Cardiac septum (tissue), 1 donor: ENCODE measurements around the gene MAPK14. TPM values are rescaled to one million over a fixed set of nuclear protein-coding genes. Genes with fewer than 3 reads are reported as not detected.
"Not testable (repeated sequence)": the region's sequence is repeated elsewhere in the genome, so short reads cannot be mapped to it uniquely, and the experiment has no call there.

Experiments used
- DNase-seq: peaks from one replicate; pipeline ENCODE4 v3.0.0-alpha.2; 2020; ENCODE audit warnings: low spot score
- intact Hi-C: fragments of 100-400 bp; cut with DNase I; formaldehyde crosslinking; loops from one replicate; pipeline ENCODE4 v1.14.0; 2022
- total RNA-seq: library from RNA; stranded (reverse); fragmentation: NEBNext Ultra II Directional; extraction: Animal tissue kit (Norgen Biotek cat#: 25700); gene quantifications from one replicate; pipeline ENCODE4 v1.2.1, GENCODE V29; 2021
- donor health status: DM: no; HTN: no; CAD: no.

MAPK14 gene
- total RNA-seq, 1 donor from 2014 or later = 25.6 TPM

DNA sequence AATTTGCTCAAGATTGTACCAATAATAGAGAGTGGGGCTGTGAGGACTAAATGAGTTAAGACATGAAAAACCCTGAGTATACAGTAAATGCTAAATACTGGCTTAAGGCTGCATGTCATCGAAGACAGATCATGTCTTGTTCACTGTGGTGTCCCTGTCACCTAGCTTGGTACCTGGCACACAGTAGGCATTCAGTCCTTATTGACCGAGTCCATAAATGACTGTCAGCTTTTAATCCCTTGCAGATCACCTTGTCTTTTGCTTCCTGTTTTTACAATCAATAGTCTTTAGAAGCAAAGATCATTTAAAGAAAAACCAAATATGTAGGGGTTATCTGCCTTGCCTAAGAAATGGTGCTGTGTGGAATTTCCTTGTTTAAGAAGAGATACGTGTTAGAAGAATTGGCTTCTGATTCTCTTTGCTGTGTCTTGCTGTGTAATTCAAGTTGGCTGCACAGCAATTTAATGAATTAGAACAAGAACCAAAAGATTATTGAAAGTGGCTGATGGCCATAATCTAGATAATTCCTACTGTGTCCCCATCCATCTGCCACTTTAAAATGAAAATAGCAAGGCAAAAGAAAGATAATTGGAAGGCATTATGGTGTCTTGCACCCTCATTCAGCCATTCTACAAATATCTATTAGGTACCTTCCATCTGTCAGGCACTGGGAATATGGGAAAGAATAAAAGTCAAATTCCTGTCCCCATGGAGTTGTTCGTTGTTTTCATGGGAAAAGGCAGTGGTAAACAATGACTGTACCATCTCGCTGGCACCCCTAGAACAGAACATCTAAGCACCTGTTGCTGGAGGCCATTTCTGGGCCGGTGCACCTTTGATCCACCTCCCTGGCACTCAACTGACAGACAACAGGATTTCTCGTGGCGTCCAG, 90.3 kb downstream of the MAPK14 start:
- DNase-seq = no peak

GRCh38 chr6:36118550-36119107, 91.0 kb downstream of the MAPK14 start:
- intact Hi-C loops = no loop called here
- peak; percentile 84 for DNase-seq

More for the DNA sequence above, 90.3 kb downstream of the MAPK14 start:
- intact Hi-C loops = no loop called here

DNA sequence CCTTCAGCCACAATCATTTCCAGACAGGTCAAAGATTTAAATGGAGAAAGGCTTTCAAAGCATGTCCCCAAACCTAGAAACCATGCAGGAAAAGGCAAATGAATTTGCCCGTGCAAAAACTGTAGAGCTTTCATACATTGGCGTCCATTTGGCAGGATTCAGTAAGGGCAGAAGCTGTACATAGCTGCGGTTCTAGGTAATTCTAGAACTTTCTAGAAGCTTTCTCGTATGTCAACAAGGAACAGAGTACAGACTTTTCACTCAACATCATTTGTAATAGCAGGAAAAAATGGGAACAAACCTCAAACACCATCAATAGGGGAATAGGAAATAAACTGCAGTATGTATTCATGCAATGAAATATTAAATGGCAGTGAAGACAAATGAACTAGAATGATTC, 91.6 kb downstream of the MAPK14 start:
- no peak for DNase-seq
- intact Hi-C loops = no loop called here

DNA sequence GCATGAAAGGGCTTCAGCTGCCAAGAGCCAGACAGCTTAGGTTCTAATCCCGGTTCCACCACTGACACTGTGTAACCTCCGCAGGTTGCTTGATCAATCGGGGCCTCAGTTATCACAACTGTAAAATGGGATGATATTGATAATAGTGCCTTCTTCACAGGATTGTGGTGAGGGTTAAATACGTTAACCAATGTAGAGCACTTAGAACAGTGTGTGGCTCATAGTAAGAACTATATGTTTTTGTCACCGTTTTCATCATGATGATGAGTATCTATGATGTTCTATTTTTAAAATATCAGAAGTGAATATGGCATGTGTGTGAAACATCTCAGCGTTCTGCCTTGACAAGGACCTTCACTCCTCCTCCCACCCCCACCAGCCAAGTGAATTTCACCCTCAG, 92.4 kb downstream of the MAPK14 start:
- DNase-seq = no peak
- intact Hi-C loops = loop anchor here (5.0 kb wide), 2 partner anchors 77 to 237 kb away; partner anchors contain the start of gene BRPF3

- no peak for DNase-seq
- intact Hi-C loops = loop anchor here (5.0 kb wide), 2 partner anchors 77 to 237 kb away; partner anchors contain the start of gene BRPF3
These were observed 92.9 kb downstream of the MAPK14 start for GRCh38 chr6:36120539-36120938.

GRCh38 chr6:36120979-36121786, 93.6 kb downstream of the MAPK14 start:
- intact Hi-C loops = loop anchor here (5.0 kb wide), 2 partner anchors 76 to 236 kb away; partner anchors contain the start of gene BRPF3
- DNase-seq = no peak

DNA sequence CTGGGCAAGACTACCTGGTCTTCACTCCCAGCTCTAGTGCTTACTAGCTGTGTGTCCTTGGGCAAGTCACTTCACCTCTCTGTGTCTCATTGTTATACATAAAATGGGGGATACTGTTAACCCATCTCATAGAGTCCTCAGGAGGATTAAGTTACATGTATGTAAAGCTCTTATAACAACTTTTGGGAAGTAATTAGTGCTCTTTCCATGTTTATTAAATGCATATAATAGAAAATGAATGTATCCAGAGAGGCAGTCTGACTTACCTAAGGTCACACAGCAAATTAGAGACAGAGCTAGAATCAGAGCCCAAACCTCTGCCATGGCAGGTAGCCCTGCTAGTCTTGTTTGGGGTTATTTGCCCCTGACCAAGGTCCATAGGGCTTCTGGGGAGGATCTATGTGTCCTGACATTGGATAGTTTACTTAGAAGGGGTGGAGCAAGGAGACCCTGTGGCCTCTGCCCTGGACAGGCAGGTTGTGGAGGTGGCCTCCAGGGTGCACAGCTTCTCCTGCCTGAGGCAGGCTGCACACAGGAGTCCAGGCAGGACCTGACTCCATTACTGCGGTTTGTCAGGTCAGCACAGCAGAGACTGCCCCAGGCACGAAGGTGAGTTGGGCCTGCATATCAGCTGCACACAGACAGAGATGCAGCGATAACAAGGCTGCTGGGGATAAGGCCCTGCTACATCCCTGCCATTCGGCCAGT, 94.3 kb downstream of the MAPK14 start:
- DNase-seq = no peak
- intact Hi-C loops = loop anchor here (5.0 kb wide), 2 partner anchors 75 to 235 kb away; partner anchors contain the start of gene BRPF3

DNA sequence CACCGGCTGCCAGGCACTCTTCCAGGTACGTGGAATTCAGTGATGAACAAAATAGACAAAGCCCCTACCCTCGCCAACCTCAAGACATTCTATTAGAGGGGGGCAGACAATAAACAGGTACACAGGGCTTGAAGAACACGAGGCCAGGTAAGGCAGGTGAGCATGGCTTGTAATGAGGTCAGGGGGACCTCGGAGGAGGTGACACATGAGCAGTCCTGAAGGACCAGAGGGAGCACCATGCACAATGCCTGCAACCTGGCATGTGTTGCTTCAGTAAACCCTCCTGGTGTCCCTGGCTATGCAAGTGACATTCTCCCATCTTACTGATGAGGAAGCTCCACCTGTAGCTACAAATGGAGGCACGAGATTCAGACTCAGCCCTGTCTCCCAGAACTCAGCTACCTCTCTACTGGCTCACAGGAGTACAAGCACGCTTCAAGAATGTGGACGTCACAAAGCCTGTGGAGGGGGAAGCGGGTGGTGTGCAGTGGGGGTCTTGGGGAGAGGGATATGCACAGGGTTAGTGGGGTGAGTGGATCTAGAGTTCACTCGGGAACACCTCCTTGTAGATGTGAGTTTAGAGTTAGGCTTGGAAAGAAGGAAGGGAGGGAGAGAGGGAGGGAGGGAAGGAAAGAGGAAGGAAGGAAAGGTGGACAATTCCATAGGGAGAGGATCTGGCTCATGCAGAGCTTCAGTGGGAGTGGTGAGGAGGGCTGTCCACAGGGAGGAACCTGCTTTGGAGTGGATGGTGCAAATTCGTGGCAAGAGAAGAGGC, 95.1 kb downstream of the MAPK14 start:
- DNase-seq = no peak
- intact Hi-C loops = loop anchor here (5.0 kb wide), 2 partner anchors 75 to 235 kb away; partner anchors contain the start of gene BRPF3

DNA sequence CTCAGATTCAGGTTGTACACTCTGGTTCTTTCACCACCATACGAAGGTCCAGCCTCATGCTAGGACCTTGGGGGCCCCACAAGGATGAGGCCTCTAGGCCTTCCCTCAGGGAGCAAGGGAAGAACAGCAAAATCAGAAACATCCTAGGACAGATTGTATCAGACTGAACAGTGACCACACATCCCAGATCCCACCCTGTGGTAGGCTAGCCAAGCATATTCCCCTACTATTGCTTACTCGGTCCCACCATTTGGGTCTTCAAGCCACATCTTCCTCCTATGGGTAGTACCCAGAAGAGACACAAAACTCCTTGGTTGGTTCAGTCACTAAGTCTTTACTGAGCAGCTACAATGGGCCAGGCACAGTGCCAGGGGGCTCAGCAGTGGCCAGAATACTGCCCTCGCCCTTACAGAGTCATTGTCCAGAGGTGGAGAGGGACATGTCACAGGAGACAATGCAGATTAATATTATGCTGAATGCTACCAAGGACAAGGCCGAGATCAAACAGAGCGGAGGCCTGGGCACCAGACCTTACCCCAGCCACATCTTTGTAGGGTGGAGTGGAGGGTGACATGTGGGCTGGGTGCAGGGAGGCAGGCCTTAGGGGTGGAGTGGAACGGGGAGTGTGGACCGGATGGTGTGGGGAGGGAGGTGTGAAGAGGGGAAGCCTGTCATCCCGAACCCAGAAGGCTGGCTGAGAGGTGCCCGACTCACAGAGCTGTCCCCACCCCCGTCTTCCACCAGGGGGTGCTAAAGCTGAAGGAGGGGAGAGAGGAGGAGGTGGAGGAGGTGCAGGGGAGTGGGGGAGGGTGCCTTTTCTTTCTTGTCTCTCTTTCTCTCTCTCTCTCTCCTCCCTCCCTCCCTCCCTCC, 95.9 kb downstream of the MAPK14 start:
- peak; percentile 92 for DNase-seq
- intact Hi-C loops = loop anchor here (5.0 kb wide), 2 partner anchors 74 to 234 kb away; partner anchors contain the start of gene BRPF3

DNA sequence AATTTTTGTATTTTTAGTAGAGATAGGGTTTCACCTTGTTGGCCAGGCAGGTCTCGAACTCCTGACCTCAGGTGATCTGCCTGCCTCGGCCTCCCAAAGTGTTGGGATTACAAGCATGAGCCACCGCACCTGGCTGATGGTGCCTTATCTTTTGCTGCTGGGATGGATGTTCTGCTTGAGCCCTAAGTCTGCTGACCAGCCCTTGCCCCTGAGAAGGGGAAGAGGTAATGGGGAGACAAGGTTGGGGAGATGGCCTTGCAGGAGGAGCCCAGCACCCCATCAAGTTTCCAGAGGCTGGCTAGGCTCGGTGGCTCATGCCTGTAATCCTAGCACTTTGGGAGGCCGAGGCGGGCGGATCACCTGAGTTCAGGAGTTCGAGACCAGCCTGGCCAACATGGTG, 96.7 kb downstream of the MAPK14 start:
- intact Hi-C loops = loop anchor here (5.0 kb wide), 2 partner anchors 73 to 233 kb away; partner anchors contain the start of gene BRPF3
- DNase-seq = not testable (repeated sequence)

GRCh38 chr6:36124881-36125280, 97.3 kb downstream of the MAPK14 start:
- no peak for DNase-seq
- intact Hi-C loops = loop anchor here (5.0 kb wide), 2 partner anchors 72 to 232 kb away; partner anchors contain the start of gene BRPF3

GRCh38 chr6:36125575-36125974, 98.0 kb downstream of the MAPK14 start:
- no peak for DNase-seq
- intact Hi-C loops = no loop called here

- intact Hi-C loops = no loop called here
- DNase-seq = no peak
These were observed 98.5 kb downstream of the MAPK14 start for GRCh38 chr6:36126121-36126520.

GRCh38 chr6:36126553-36127458, 99.2 kb downstream of the MAPK14 start:
- intact Hi-C loops = no loop called here
- no peak for DNase-seq

DNA sequence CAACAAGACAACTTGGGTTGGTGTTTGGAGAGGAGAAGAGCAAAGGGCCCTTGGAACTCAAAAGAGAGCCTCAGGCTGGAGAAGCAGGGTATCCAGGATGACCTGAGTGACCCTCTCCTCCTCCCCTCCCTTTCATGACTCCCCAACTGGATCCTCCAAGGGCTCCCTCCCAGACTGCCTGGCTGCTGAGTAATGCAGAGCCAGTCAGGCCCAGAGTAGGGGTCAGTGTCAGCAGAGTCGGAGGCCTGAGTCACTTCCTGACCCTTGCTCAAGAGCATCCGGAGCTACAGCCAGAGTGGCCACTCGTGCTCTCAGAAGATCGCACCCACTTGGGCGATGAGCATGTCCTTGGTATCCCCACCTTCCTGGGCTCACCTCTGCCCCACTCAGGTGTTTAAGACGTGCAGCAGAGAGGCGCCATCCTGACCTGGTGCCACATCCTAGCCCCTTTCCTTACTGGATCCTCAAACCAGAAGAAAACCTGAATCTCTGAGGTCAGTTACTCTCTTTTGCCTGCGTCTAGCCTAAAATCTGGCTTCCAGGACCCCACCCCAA, 99.9 kb downstream of the MAPK14 start:
- peak; percentile 95 for DNase-seq
- intact Hi-C loops = no loop called here

GRCh38 chr6:36128073-36128472, 100.5 kb downstream of the MAPK14 start:
- intact Hi-C loops = no loop called here
- DNase-seq = no peak
